Esophagus squamous epithelium (tissue), 4 donors: ENCODE results near the gene FOCAD.

Experiments used
- CTCF ChIP-seq, 6 experiments: fragments of 450-650 bp in 4 of 6; fragments of 200-600 bp in 2 of 6; sonication (generic) in 2 of 6; IDR thresholded peaks; one replicate each; pipeline ENCODE4 v1.5.1; 2016 to 2019; ENCODE audit warnings: antibody characterized with exemption in 6 of 6, mild to moderate bottlenecking in 4 of 6, moderate library complexity in 4 of 6
- POLR2A ChIP-seq, 4 donors: fragments of 450-650 bp; IDR thresholded peaks; one replicate each; pipeline ENCODE4 v1.6.1; 2017; ENCODE audit warnings: antibody characterized with exemption in 4 of 4, mild to moderate bottlenecking in 4 of 4, moderate library complexity in 3 of 4

DNA sequence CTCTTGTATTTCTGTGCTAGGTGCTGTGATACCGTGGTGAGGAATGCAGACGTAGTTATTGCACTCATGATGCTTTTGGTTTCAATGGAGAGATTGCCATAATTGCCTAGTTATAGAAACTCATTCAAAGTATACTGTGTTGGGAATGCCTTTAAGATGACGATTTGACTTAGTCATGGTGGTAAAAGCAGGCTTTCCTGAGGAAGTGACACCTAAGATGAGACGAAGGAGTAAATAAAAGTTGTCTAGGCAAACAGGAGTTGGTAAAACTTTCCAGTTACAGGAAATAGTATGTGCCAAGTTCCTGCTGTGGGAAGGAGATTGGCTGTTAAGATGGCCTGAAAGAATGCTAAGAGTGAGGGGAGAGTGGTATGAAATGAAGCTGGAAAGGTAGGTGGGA lies 48.1 kb downstream of the FOCAD start:
- TF ChIP-seq CTCF (IDR thresholded peaks at IDR 0.05) (no peak), POLR2A (IDR thresholded peaks at IDR 0.05) (no peak)
